Inferior parietal cortex (tissue), 1 donor: ENCODE results near the gene KCNIP4.
"Not testable (repeated sequence)": the region's sequence is repeated elsewhere in the genome, so short reads cannot be mapped to it uniquely, and the experiment has no call there.

Experiments used
- DNase-seq: peaks from one replicate; pipeline ENCODE4 v3.0.0-alpha.2; 2016; ENCODE audit errors: extremely low spot score

The KCNIP4 gene

DNA sequence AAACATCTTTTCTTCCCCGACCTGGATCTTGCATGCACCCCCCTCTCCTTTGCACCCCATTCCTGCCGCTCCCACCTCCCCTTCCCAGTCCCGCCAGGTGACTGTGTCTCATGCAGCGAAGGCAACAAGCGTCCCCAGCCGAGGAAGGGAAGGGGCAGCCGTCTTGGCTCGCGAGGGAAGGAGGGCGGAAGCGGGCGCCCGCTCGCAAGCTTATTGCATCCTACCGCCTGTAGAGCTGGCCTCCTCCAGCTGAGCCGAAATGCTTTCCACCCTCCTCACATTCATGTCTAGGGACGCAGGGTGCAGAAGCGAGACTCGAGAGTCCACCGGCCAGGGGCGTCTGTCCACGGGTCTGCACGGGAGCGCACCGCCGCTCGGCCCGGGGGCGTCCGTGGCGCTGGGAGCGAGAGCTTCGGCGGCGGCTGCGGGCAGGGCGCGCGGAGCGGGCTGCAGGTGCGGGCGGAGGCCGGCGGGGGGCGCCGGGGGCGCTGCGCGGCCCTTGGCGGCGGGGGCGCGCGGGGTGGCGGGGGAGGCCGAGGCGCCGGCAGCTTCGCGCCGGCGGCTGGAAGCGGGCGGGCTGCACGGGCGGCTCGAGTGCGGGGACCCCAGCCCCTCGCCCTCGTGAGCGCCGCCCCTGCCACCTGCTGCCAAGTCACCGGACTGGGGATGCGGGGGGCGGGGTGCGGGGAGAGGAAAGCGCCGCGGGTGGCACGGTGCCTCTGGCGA is at the start of gene KCNIP4:
Gene KCNIP4 (minus strand): TSS at position 426 of the 726 bp plus-strand sequence.
- no peak for DNase-seq

DNA sequence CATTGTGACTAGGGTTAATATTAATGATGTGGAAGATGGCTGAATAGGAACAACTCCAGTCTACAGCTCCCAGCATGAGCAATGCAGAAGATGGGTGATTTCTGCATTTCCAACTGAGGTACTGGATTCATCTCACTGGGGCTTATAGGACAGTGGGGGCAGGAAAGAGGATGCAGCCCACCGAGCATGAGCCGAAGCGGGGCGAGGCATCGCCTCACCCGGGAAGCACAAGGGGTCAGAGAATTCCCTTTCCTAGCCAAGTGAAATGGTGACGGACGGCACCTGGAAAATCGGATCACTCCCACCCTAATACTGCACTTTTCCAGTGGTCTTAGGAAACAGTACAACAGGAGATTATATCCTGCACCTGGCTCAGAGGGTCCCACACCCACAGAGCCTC is 48.0 kb upstream of the KCNIP4 start:
- not testable (repeated sequence) for DNase-seq

DNA sequence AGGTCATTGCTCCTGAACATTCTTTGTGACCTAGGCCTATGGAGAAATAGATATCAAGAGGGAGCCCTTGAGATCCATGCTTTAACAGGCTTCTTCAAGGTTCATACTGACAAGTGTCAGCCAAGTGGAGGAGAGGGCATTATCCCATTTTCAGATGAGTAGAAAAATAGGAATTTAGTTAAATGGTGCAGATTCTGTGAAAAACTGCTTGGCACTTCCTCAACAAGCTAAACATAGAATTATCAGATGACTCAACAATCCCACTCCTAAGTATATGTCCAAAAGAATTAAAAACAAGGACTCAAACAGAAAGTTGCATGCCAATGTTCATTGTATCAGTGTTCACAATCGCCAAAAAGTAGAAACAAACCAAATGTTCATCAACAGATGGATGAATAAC is 43.8 kb upstream of the KCNIP4 start:
- DNase-seq: peak; percentile 48

DNA sequence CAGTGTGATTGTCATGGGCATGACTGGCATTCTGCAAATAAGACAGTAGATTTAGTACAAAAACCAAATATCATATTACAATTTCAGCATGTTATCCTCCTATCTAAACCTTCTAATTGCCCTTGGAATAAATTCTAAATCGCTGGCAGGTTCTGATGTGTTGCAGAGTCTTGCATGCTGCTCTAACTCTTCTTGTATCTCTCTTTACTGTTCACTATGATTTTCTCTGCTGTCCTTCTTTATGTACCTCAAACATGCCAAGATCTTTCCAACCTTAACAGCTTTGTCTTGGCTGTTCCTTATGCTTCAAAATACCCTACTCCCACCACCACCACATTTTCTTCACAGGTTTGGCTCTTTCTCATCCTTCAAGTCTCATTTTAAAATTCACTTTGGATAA is 43.0 kb upstream of the KCNIP4 start:
- peak; percentile 27 for DNase-seq

DNA sequence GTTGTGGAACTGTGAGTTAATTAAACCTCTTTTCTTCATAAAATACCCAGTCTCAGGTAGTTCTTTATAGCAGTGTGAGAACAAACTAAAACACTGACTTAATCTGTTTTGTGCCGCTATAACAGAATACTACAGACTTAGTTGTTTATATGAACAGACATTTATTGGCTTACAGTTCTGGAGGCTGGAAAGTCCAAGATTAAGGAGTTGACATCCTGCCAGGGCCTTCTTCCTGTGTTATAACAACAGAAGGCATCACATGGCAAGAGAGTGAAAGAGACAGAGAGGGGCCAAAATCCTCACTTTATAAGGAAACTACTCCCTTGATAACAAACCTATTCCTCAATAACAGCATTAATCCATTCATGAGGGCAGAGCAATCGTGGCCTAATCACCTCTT is 42.5 kb upstream of the KCNIP4 start:
- no peak for DNase-seq

DNA sequence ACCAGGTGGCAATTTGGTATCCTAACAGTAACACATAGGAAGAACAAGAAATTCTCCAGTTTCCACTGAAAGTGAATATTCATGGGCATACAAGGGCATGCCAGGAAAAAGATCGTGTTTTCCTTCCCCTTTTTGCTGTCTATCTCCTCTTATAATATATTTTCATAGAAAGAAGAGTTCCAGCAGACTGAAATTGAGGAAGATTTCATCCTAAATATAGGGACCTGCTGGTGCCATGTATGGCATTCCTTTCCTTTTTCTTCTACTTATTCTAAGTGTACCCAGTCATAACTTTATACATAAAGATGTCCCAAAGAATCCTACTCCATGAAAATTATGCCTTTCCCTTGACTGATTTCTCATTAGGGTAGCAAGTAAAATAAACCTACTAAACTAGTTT is 40.8 kb upstream of the KCNIP4 start:
- no peak for DNase-seq

DNA sequence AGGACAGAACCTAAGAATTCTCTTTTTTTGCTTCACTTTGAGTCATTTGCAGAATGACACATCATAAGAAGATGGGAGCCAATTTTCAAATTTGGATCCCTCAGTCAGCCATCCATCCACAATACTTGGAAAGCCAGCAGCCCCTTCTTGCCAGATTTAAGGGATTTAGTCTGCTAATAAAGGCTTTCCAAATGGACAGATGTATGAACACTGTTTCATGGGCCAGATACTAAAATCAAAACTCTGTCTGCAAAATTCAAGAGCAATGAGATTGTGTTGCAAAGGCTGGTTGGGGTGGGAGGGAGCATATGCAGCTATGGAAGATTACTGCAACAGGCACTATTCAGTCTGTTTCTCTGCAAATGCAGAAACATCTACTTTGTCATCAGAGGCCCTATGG is 37.7 kb upstream of the KCNIP4 start:
- peak; percentile 66 for DNase-seq

DNA sequence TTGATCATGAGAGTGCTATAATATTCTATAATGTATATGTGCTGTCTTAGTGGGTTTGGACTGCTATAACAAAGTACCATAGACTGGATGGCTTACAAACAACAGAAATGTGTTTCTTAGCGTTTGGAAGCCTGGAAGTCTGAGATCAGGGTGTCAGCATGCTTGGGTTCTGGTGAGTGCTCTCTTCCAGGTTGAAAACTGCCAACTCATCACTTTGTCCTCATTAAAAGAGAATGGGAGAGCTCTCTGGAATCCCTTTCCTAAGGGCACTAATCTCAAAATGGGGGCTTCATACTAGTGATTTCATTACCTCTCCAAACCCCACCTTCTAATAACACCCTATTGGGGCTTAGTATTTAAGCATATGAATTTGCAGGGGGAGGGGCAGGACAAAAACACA is 33.5 kb upstream of the KCNIP4 start:
- DNase-seq: no peak

DNA sequence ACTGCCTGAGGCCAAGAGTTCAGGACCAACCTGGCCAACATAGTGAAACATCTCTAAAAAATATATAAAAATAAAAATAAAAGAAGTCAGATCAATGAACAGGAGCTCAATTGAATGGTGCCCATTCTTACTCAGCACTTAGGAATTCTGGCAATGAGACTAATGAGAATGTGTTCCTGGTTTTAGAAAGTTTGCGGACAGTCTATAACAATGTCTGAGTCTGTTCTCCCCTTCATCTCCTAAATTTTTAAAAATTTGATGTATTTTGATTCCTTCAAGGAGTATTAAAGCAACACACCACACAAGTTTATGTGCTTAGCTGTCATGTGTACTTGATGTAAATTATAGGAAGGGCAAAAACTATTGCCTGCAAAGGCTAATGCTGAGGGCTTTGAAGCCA is 30.6 kb upstream of the KCNIP4 start:
- DNase-seq: no peak

DNA sequence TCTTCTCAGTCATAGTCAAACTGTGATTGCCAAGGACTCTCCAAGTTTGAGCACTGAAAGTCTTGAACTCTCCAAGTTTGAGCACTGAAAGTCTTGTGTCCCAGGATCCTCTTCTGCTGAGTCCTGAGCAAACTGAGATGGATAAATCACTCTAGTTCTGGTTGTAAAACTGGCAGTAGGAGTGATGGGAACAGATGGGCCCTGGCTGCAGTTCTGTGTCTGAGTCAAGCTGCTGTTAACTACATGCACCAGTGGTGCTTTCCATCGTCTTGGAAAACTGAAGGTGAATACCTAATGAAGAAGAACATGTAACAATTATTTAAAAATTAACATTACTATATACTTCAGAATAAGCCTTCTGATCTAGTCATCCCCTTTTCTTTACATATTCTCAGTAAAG is 27.6 kb upstream of the KCNIP4 start:
- DNase-seq: peak; percentile 34

DNA sequence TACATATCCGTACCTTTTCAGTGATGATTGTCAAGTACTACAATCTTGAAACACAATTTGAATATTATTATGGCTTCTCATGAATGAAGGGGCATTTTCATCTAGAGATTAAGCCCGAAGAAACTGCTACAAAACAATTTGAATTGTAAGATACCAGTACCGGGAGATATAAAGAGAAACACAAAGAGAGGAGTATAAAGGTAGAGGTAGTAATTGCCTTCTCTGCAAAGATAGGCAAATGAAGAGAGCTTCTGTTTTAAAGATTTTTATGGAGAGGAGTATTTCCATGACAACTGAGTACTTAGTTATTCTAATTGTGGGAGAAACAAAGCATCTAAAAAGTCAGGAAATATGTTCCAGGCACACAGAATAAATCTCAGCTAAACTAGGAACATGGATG is 25.3 kb upstream of the KCNIP4 start:
- DNase-seq: no peak

DNA sequence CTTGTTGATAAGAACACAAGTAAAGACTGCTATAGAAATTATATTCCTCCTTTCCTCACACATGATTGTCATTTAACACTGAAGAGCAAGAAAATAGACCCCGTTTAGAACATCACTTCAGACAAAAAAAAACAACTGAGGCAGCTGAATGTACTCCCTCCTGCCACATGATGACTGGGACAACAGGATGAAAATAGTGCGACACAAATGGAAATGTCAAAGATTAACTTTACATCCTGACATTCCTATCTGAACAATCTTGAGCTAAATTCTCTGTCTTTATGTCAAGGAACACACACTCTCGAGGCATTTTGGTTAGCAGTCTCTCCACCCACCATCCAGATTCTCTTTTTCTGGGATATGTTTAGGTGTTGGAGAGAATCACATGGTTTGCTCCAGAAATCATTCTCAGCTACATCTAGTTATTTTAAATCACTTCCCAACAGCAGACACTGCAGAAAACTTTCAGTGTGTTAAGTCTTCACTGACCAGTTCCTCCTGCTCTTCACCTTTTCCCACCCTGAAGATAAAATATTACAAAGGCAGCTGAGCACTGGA is 16.3 kb upstream of the KCNIP4 start:
- no peak for DNase-seq

DNA sequence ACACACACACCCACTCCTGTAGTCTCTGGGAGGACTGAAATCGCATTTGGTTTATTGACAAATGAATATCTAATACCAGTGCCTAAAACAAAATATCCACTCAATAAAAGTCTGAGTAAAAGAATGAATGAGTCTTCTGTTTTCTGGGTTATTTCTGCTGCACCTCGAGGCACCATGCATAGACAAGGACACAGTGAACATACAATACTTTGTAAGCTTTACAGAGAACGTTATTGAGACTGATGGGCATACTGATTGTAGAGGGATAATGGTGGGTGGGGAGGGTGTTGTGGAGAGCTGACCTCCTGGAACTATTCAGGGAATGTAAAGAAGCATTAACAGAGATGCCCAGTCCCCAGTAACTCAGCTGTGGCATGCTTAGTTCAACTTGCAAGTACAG is 14.1 kb upstream of the KCNIP4 start:
- no peak for DNase-seq

DNA sequence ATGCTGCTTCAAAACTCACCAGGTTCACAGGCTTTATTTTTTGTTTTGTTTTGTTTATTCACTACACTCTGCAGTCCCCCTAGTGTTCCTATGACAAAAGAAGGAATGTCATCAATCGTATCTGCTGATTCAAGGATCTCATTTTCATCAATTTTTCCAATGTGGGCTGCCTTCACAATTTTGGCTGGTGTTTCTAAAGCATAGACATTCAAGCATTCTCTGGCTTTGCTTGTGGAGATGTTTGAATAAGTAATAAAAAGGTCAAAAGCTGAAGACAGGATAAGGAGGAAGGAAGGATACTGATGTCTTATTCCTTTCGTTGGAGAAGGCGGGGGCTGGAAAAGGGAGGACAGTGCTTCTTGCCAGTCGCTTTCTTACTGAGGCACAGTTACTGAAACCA is 12.2 kb upstream of the KCNIP4 start:
- no peak for DNase-seq

DNA sequence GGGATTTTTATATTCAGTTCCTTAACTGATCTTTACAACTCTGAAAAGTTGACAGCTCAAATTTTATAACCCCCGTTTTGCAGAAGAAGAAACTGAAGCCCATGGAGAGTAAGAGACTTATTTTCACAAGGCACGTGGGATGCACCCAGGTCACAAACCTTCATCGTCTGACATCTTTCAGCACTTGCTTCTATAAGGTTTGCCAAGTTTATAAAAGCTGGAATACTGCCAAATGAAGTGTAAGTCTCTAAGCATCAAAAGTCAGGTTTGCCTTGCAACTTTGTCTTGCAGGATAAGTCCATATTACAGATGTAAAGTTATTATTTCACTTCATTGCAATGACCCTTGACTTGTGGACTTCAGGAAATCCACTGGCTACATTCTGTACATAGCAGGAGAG is 6.3 kb upstream of the KCNIP4 start:
- no peak for DNase-seq

DNA sequence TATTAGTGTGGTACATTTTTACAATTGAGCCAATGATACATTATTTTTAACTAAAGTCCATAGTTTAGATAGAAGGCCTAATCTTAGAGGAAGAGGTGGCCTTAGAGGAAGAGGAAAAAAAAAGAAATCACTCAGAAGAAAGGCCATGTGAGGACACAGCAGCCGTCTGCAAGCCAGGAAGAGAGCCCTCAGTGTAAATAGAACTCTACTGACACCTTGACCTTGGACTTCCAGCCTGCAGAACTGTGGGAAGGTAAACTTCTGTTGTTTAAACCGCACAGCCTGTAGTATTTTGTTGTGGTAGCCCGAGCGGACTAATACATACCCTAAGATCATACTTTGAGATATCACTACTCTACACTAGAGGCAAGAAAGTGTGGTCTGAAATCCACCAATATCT is 5.1 kb upstream of the KCNIP4 start:
- no peak for DNase-seq

DNA sequence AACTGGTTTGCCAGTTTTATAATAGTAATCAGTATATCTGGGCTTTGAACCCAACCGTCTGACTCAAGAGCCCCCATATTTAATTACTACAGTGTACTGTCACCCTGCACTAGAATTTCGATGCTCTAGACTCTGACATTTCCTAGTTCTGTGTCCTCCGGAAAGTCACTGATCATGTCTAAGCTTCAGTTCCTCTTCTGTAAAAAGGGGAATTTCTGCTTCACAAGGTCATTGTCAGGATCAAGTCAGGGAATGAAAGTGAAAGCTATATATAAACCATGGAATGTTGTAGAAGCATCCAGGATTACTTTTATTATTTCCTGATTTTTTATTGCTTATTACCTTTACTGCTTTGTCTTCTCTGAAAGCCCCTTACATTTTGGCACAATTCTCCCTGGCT is 4.0 kb upstream of the KCNIP4 start:
- no peak for DNase-seq

DNA sequence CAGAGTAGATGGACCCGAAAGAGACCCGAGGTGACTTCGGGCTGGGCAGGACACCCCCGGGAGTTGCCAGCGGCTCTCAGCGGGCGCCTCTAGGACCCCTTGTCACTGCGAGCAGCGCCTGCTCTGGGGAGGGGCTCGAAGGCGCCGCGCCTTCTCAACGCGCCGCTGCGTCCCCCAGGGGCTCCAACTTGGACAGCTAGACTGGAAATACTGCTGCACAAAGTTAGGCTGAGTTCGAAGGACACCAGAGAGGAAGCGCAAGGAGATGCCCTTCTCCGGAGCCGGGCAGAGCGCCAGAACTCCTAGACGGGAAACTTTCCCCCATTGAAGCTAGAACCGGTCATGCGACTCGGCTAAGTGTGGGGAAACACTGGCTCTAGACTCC is 493 bp upstream of the KCNIP4 start:
- DNase-seq: no peak

DNA sequence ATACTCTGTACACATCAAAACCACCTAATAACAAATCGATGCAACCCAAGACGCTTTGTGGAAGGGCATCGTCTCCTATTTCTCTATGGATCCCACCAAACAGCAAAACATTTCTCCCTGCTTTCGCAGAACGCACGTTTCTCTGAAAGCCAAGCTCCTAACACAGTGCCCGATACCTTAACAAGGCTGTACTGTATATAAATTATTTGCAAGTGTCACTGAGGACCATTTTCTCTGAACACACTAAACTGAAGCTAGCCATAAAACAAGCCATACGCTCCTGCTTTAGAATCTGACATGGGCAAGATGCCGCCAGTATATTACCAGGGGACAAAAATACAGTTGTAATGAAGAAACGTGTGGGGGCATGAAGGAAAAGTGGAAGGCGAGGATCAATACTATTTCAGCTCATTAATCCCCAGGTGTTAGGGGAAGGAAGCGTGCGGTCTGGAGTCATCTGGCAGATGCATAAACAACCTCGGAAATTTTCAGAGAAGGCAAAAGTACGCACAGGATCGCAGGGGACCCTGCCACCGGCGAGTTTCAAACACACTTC is 703 bp downstream of the KCNIP4 start:
- no peak for DNase-seq

DNA sequence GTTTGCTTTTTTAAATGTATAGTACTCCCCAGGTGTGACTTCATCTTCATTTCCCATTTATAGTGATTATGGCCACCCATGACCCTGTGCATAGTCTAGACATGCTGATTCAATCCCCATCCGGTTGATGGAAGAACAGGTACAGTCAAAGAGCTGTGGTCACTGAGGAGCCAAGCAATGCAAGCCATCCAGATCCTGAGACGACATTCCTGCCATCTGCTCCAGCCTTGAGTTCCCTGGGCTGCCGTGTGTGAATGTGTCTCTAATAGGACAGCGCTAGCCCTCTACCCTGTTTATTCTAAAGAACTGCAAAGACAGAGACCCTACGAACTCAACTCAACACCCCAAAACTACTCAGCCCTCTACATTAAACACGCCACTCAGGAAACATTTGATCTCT is 1.7 kb downstream of the KCNIP4 start:
- DNase-seq: no peak

DNA sequence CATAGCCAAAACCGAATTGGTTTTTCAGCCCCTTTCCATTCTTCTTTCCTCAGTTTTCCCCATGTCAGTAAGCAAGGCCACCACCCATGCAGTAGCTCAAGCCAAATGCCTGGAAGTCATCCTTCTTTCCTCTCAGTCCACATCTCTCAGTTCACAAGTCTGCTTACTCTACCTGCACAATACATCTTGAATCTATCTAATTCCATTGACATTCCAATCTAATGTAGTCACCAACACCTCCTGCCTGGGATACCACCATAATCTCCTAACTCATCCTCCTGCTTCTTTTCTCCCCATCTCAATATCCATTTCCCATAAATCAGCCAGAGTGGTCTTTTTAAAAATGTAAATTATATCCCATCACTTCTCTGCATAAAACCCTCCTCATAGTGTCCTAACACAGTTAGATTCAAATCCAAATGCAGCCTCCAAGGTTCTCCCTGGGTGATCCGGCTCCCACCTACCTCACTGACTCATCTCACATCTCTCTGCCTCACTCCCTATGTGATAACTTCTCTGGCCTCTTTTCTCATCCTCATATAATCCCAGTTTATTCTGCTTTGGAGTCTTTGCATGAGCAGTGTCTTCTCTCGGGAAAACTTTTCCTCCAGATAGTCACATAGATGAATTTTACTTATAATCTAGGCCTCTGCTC is 26.9 kb downstream of the KCNIP4 start:
- no peak for DNase-seq

DNA sequence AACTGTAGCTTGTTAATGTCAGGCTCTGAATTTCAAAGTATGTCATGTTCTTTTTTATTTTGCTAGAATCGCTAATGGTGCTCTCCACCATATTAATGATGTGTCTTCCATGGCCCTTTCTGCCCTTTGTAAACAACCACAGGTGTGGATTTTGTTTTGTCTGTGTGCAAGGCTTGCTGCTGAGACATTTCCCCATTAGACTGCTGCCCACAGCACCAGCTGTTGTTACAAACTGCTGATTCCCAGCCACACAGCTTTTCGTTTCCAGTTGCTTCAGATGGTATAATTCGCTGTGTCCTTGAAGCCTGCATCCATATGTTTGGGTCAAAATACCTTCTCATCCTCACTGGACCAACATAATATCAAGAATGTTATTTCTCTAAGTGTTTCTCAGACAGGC is 32.8 kb downstream of the KCNIP4 start:
- DNase-seq: no peak

DNA sequence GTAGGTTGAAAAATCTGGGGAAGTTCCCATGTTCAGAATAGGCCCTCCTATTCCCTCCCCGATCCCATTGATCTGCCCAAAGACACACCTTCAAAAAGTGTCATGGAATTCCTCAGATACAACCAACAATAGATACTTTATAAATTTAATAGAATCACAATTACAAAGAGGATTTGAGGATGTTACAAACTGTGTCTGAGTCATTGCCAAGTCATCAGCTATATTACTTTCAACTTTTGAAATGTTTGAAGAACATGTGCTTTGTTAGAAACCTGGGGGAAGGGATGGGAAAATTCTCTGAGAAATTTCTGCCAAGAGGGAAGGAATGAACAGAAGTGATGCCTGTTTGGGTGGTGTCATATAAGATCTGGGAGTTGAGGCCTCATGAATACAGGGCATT is 46.7 kb downstream of the KCNIP4 start:
- DNase-seq: no peak
